ENCODE data around the gene UBAP1L. TPM values are rescaled to one million over a fixed set of nuclear protein-coding genes. Genes with fewer than 3 reads are reported as not detected.
"Not testable (repeated sequence)": the region's sequence is repeated elsewhere in the genome, so short reads cannot be mapped to it uniquely, and the experiment has no call there.

Gene UBAP1L
- total RNA-seq = 1.7 and 2.3 TPM in 2 replicates

GRCh38 chr15:65115086-65115485 lies at the start of gene UBAP1L:
Gene UBAP1L (minus strand): TSS chr15:65115200. CDS start chr15:65106215, 8,985 bp downstream.
- no peak for DNase-seq (ENCODE audit: low read depth)

GRCh38 chr15:65164139-65164538 lies 49.1 kb upstream of the UBAP1L start:
- no peak for TF ChIP-seq CTCF (IDR thresholded peaks at IDR 0.05; ENCODE audit: insufficient read depth, low read depth, low read length)
- no peak for DNase-seq (ENCODE audit: low read depth)
- no peak overlapping the region for H3K4me3 ChIP-seq (ENCODE audit: low read depth, low read length)

More at GRCh38 chr15:65115086-65115485, at the start of gene UBAP1L:
- TF ChIP-seq CTCF (IDR thresholded peaks at IDR 0.05; ENCODE audit: insufficient read depth, low read depth, low read length) = no peak
- no peak within 1 kb of the TSS for H3K4me3 ChIP-seq (ENCODE audit: low read depth, low read length)

GRCh38 chr15:65163041-65163440 lies 48.0 kb upstream of the UBAP1L start:
- no peak for DNase-seq (ENCODE audit: low read depth)
- H3K4me3 ChIP-seq (ENCODE audit: low read depth, low read length) = no peak overlapping the region
- no peak for TF ChIP-seq CTCF (IDR thresholded peaks at IDR 0.05; ENCODE audit: insufficient read depth, low read depth, low read length)

- TF ChIP-seq CTCF (IDR thresholded peaks at IDR 0.05; ENCODE audit: insufficient read depth, low read depth, low read length) = no peak
- H3K4me3 ChIP-seq (ENCODE audit: low read depth, low read length) = no peak overlapping the region
Observed at GRCh38 chr15:65156692-65157091, 41.7 kb upstream of the UBAP1L start.

GRCh38 chr15:65154720-65155119 lies 39.7 kb upstream of the UBAP1L start:
- H3K4me3 ChIP-seq (ENCODE audit: low read depth, low read length) = no peak overlapping the region
- DNase-seq (ENCODE audit: low read depth) = no peak
- no peak for TF ChIP-seq CTCF (IDR thresholded peaks at IDR 0.05; ENCODE audit: insufficient read depth, low read depth, low read length)

More at GRCh38 chr15:65156692-65157091, 41.7 kb upstream of the UBAP1L start:
- no peak for DNase-seq (ENCODE audit: low read depth)

- DNase-seq (ENCODE audit: low read depth) = no peak
- TF ChIP-seq CTCF (IDR thresholded peaks at IDR 0.05; ENCODE audit: insufficient read depth, low read depth, low read length) = no peak
Observed at GRCh38 chr15:65147902-65148301, 32.9 kb upstream of the UBAP1L start.

GRCh38 chr15:65146438-65146837 lies 31.4 kb upstream of the UBAP1L start:
- H3K4me3 ChIP-seq (ENCODE audit: low read depth, low read length) = no peak overlapping the region
- DNase-seq (ENCODE audit: low read depth) = no peak
- no peak for TF ChIP-seq CTCF (IDR thresholded peaks at IDR 0.05; ENCODE audit: insufficient read depth, low read depth, low read length)

More at GRCh38 chr15:65147902-65148301, 32.9 kb upstream of the UBAP1L start:
- H3K4me3 ChIP-seq (ENCODE audit: low read depth, low read length) = no peak overlapping the region

GRCh38 chr15:65138631-65139030 lies 23.6 kb upstream of the UBAP1L start:
- not testable (repeated sequence) for H3K4me3 ChIP-seq (ENCODE audit: low read depth, low read length); DNase-seq (ENCODE audit: low read depth)

- H3K4me3 ChIP-seq (ENCODE audit: low read depth, low read length); DNase-seq (ENCODE audit: low read depth): not testable (repeated sequence)
Observed at GRCh38 chr15:65137893-65138292, 22.9 kb upstream of the UBAP1L start.

- not testable (repeated sequence) for H3K4me3 ChIP-seq (ENCODE audit: low read depth, low read length); DNase-seq (ENCODE audit: low read depth)
Observed at GRCh38 chr15:65137089-65137488, 22.1 kb upstream of the UBAP1L start.
